ENCODE results near the gene SIPA1.

The SIPA1 gene

DNA sequence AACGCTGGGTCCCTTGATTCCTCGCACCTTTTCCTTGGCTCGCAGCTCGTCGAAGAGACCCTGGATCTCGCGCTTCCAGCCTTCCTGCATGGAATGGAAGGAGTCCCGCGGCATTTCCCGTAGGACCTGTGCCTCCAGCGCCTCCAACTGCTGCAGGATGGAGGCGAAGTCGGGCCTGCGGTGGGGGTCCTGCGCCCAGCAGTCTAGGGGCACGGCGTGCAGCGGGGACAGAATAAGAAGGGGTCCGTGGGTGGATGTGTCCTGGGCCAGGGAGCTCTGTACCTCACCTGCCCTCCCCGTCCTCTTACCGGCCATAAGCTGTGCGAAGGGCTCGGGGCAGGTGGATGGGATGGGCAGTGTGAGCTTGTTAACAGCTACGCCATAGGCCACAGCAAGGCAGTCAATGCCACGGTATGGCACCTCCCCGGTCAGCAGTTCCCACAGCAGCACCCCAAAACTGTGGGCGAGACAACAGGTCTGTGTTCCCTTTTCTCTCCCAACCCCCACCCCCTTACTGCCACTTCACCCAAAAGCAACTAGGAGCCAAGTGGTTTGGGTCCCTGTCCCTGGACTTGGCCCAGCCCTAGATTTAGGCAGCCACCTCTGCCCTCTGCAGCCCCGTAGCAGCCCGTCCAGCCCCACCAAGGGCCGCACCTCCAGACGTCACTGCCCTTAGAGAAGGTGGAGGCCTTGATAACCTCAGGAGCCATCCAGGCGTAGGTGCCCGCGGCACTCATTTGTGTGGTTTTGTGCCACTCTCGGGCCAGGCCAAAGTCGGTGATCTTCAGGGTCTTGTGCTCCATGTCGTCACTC is 30.1 kb upstream of the SIPA1 start:
- no peaks in the 10 kb centered on the region for H3K27me3 ChIP-seq (ENCODE audit: insufficient read depth, low read length)
- no peak overlapping the region for H2BK120ac ChIP-seq (ENCODE audit: insufficient read depth, low read length, poor library complexity)
- no peak overlapping the region for H2BK12ac ChIP-seq (ENCODE audit: low read length)
- no peak overlapping the region for H2AFZ ChIP-seq (ENCODE audit: insufficient read depth, low read length, poor library complexity)
- peak overlapping the region; percentile 34 for H3K4me3 ChIP-seq (ENCODE audit: low read depth, low read length)
- peaks cover 63 to 70% of the 10 kb centered on the region in 2 experiments for H3K36me3 ChIP-seq (ENCODE audit: control insufficient read depth in 1 of 2, insufficient read depth in 2 of 2, low read length in 2 of 2)
- H4K8ac ChIP-seq (ENCODE audit: low read depth, low read length), result no peak overlapping the region
- no peak overlapping the region for H3K9ac ChIP-seq (ENCODE audit: low read length)
- peak overlapping the region; percentile 63 for H3K4me2 ChIP-seq (ENCODE audit: low read length)
- H4K91ac ChIP-seq (ENCODE audit: low read depth, low read length), result no peak overlapping the region
- no peak overlapping the region for H3K27ac ChIP-seq (ENCODE audit: low read depth, low read length)
- H3K4ac ChIP-seq (ENCODE audit: low read depth, low read length), result no peak overlapping the region
- H2BK5ac ChIP-seq (ENCODE audit: low read depth, low read length, poor library complexity), result no peak overlapping the region
- H3K14ac ChIP-seq (ENCODE audit: low read length), result no peak overlapping the region
- no peak for DNase-seq
- H3K18ac ChIP-seq (ENCODE audit: low read length), result no peak overlapping the region
- H3K4me1 ChIP-seq (ENCODE audit: control insufficient read depth in 1 of 2, insufficient read depth in 2 of 2, low read length in 2 of 2), result peaks cover 25 to 29% of the 10 kb centered on the region in 2 experiments
- H4K12ac ChIP-seq (ENCODE audit: low read depth, low read length), result no peak overlapping the region
- H3K9me3 ChIP-seq (ENCODE audit: insufficient read depth, low read depth, low read length), result peaks cover 9% of the 10 kb centered on the region
- H3K79me1 ChIP-seq (ENCODE audit: low read length), result peaks cover 2% of the 10 kb centered on the region
- H3K23ac ChIP-seq (ENCODE audit: low read length), result no peak overlapping the region
- H3K79me2 ChIP-seq (ENCODE audit: control insufficient read depth, insufficient read depth, low read length, poor library complexity), result peaks cover 4% of the 10 kb centered on the region
- no peak overlapping the region for H2AK5ac ChIP-seq (ENCODE audit: low read length)
- no CpG with 5 or more reads among the region's 37 CpGs for WGBS (ENCODE audit: extremely low coverage, insufficient coverage, insufficient read length)

DNA sequence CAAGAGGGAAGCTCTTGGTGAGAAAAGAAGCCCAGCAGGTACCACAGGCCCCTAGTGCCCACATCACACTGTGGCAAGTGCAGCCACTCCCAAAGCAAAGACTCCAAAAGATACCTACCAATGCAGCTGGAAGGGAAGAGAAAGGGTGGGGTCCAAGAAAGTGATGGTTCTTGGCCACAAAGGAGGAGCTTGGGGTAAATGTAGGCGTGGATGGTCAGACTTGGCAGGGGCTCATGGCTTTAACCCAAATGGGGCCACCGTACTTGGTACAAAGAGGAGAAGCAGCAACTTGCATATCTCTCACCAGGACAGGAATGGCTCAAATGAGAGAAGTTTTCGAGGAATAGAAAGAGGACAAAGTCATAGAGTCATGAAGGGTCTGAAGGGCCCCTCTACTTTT is 28.7 kb upstream of the SIPA1 start:
- Histone ChIP-seq H2BK5ac (ENCODE audit: low read depth, low read length, poor library complexity) (no peak overlapping the region), H3K27me3 (ENCODE audit: insufficient read depth, low read length) (no peaks in the 10 kb centered on the region), H3K9ac (ENCODE audit: low read length) (no peak overlapping the region), H3K4me3 (ENCODE audit: low read depth, low read length) (no peak overlapping the region), H2AFZ (ENCODE audit: insufficient read depth, low read length, poor library complexity) (no peak overlapping the region), H3K27ac (ENCODE audit: low read depth, low read length) (no peak overlapping the region), H3K79me2 (ENCODE audit: control insufficient read depth, insufficient read depth, low read length, poor library complexity) (peaks cover 11% of the 10 kb centered on the region), H3K4ac (ENCODE audit: low read depth, low read length) (no peak overlapping the region), H3K4me1 (ENCODE audit: control insufficient read depth in 1 of 2, insufficient read depth in 2 of 2, low read length in 2 of 2) (peaks cover 31 to 35% of the 10 kb centered on the region in 2 experiments), H3K79me1 (ENCODE audit: low read length) (peaks cover 7% of the 10 kb centered on the region), H3K36me3 (ENCODE audit: control insufficient read depth in 1 of 2, insufficient read depth in 2 of 2, low read length in 2 of 2) (peaks cover 56 to 64% of the 10 kb centered on the region in 2 experiments), H4K12ac (ENCODE audit: low read depth, low read length) (no peak overlapping the region), H3K4me2 (ENCODE audit: low read length) (no peak overlapping the region), H2BK120ac (ENCODE audit: insufficient read depth, low read length, poor library complexity) (no peak overlapping the region), H2AK5ac (ENCODE audit: low read length) (no peak overlapping the region), H2BK12ac (ENCODE audit: low read length) (no peak overlapping the region), H4K8ac (ENCODE audit: low read depth, low read length) (no peak overlapping the region), H3K23ac (ENCODE audit: low read length) (no peak overlapping the region), H4K91ac (ENCODE audit: low read depth, low read length) (no peak overlapping the region), H3K18ac (ENCODE audit: low read length) (no peak overlapping the region), H3K9me3 (ENCODE audit: insufficient read depth, low read depth, low read length) (peaks cover 6% of the 10 kb centered on the region), H3K14ac (ENCODE audit: low read length) (no peak overlapping the region)
- DNase-seq, result no peak
- no CpG with 5 or more reads among the region's 3 CpGs for WGBS (ENCODE audit: extremely low coverage, insufficient coverage, insufficient read length)

- H3K27me3 ChIP-seq (ENCODE audit: insufficient read depth, low read length), result no peaks in the 10 kb centered on the region
- H3K18ac ChIP-seq (ENCODE audit: low read length), result no peak overlapping the region
- no peak overlapping the region for H3K14ac ChIP-seq (ENCODE audit: low read length)
- peaks cover 6% of the 10 kb centered on the region for H3K9me3 ChIP-seq (ENCODE audit: insufficient read depth, low read depth, low read length)
- peaks cover 31 to 35% of the 10 kb centered on the region in 2 experiments for H3K4me1 ChIP-seq (ENCODE audit: control insufficient read depth in 1 of 2, insufficient read depth in 2 of 2, low read length in 2 of 2)
- no peak overlapping the region for H3K23ac ChIP-seq (ENCODE audit: low read length)
- H4K12ac ChIP-seq (ENCODE audit: low read depth, low read length), result no peak overlapping the region
- H3K27ac ChIP-seq (ENCODE audit: low read depth, low read length), result no peak overlapping the region
- no peak overlapping the region for H3K9ac ChIP-seq (ENCODE audit: low read length)
- H3K79me2 ChIP-seq (ENCODE audit: control insufficient read depth, insufficient read depth, low read length, poor library complexity), result peaks cover 13% of the 10 kb centered on the region
- no CpG with 5 or more reads among the region's 5 CpGs for WGBS (ENCODE audit: extremely low coverage, insufficient coverage, insufficient read length)
- no peak overlapping the region for H2BK5ac ChIP-seq (ENCODE audit: low read depth, low read length, poor library complexity)
- H3K36me3 ChIP-seq (ENCODE audit: control insufficient read depth in 1 of 2, insufficient read depth in 2 of 2, low read length in 2 of 2), result peaks cover 52 to 61% of the 10 kb centered on the region in 2 experiments
- H3K4ac ChIP-seq (ENCODE audit: low read depth, low read length), result no peak overlapping the region
- no peak overlapping the region for H2AK5ac ChIP-seq (ENCODE audit: low read length)
- H3K79me1 ChIP-seq (ENCODE audit: low read length), result peaks cover 10% of the 10 kb centered on the region
- no peak overlapping the region for H3K4me3 ChIP-seq (ENCODE audit: low read depth, low read length)
- H2BK120ac ChIP-seq (ENCODE audit: insufficient read depth, low read length, poor library complexity), result no peak overlapping the region
- H4K91ac ChIP-seq (ENCODE audit: low read depth, low read length), result no peak overlapping the region
- no peak for DNase-seq
- no peak overlapping the region for H2BK12ac ChIP-seq (ENCODE audit: low read length)
- H3K4me2 ChIP-seq (ENCODE audit: low read length), result no peak overlapping the region
- no peak overlapping the region for H4K8ac ChIP-seq (ENCODE audit: low read depth, low read length)
- no peak overlapping the region for H2AFZ ChIP-seq (ENCODE audit: insufficient read depth, low read length, poor library complexity)
These were observed 28.2 kb upstream of the SIPA1 start for GRCh38 chr11:65609665-65610064.

DNA sequence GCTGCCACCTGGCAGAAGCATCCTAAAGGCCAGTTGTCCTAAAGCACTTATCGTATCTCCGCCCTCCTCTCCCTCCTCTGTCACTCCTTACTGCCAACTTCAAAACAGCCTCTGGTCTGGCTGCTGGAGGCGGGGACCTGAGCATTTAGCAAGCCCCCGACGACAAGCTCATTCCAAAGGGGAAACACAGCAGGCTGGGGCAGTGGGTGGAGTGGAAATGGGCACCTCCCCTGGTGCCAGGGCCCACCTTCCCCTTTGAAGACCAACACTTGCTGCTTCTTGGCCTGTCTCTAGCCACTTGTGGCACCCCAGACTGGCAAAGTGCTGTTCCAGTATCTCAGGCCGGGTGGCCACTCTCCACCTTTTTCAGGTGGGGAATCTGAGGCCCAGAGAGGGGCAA is 27.5 kb upstream of the SIPA1 start:
- peaks cover 31 to 35% of the 10 kb centered on the region in 2 experiments for H3K4me1 ChIP-seq (ENCODE audit: control insufficient read depth in 1 of 2, insufficient read depth in 2 of 2, low read length in 2 of 2)
- H3K23ac ChIP-seq (ENCODE audit: low read length), result no peak overlapping the region
- no peak overlapping the region for H3K4ac ChIP-seq (ENCODE audit: low read depth, low read length)

More for the DNA sequence above, 27.5 kb upstream of the SIPA1 start:
- H4K91ac ChIP-seq (ENCODE audit: low read depth, low read length), result no peak overlapping the region
- H3K14ac ChIP-seq (ENCODE audit: low read length), result no peak overlapping the region
- no peak overlapping the region for H2BK12ac ChIP-seq (ENCODE audit: low read length)
- H3K36me3 ChIP-seq (ENCODE audit: control insufficient read depth in 1 of 2, insufficient read depth in 2 of 2, low read length in 2 of 2), result peaks cover 44 to 54% of the 10 kb centered on the region in 2 experiments
- no peak overlapping the region for H2BK5ac ChIP-seq (ENCODE audit: low read depth, low read length, poor library complexity)
- no CpG with 5 or more reads among the region's 6 CpGs for WGBS (ENCODE audit: extremely low coverage, insufficient coverage, insufficient read length)
- no peak overlapping the region for H2BK120ac ChIP-seq (ENCODE audit: insufficient read depth, low read length, poor library complexity)
- H3K9me3 ChIP-seq (ENCODE audit: insufficient read depth, low read depth, low read length), result peaks cover 6% of the 10 kb centered on the region
- no peak overlapping the region for H4K8ac ChIP-seq (ENCODE audit: low read depth, low read length)
- H3K4me3 ChIP-seq (ENCODE audit: low read depth, low read length), result no peak overlapping the region
- H3K79me2 ChIP-seq (ENCODE audit: control insufficient read depth, insufficient read depth, low read length, poor library complexity), result peaks cover 13% of the 10 kb centered on the region
- H4K12ac ChIP-seq (ENCODE audit: low read depth, low read length), result no peak overlapping the region
- H3K79me1 ChIP-seq (ENCODE audit: low read length), result peaks cover 13% of the 10 kb centered on the region
- no peak overlapping the region for H2AFZ ChIP-seq (ENCODE audit: insufficient read depth, low read length, poor library complexity)
- H3K4me2 ChIP-seq (ENCODE audit: low read length), result no peak overlapping the region
- H3K27ac ChIP-seq (ENCODE audit: low read depth, low read length), result no peak overlapping the region
- no peak overlapping the region for H2AK5ac ChIP-seq (ENCODE audit: low read length)
- H3K9ac ChIP-seq (ENCODE audit: low read length), result no peak overlapping the region
- no peak overlapping the region for H3K18ac ChIP-seq (ENCODE audit: low read length)
- no peaks in the 10 kb centered on the region for H3K27me3 ChIP-seq (ENCODE audit: insufficient read depth, low read length)
- DNase-seq, result no peak
